Peyer's patch (tissue), 4 donors: Measurements from ENCODE around the gene CCDC85A.

Experiments
- CTCF ChIP-seq, 6 experiments: fragments of 450-650 bp in 4 of 6; fragments of 200-600 bp in 2 of 6; sonication (generic) in 1 of 6; IDR thresholded peaks; one replicate each; pipeline ENCODE4 v1.5.1; 2017 to 2019; ENCODE audit warnings: antibody characterized with exemption in 6 of 6, mild to moderate bottlenecking in 3 of 6, moderate library complexity in 1 of 6
- POLR2A ChIP-seq, 2 donors: fragments of 450-650 bp; IDR thresholded peaks; one replicate each; pipeline ENCODE4 v1.5.1; 2017; ENCODE audit warnings: antibody characterized with exemption in 2 of 2, mild to moderate bottlenecking in 2 of 2, moderate library complexity in 2 of 2

DNA sequence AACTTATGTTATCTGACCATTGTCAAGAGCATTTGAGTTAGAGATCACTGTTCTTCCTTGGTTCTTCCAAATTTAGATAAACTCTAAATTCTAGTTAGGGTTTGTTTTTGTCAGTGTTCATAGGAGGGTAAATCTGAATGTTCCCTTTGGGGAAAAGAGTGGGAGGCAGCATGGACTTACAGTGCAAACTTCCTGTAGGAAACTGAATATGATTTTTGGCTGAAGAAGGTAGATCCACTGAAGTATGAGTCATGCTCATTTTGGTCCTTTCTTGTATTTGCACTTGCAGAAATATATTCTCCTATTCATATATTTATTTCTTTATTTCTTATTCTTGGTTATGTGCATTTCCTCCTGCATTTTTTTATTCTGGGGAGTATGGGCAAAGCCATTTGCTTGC, 27.3 kb downstream of the CCDC85A start:
- TF ChIP-seq CTCF (IDR thresholded peaks at IDR 0.05) (no peak), POLR2A (IDR thresholded peaks at IDR 0.05) (no peak)
